ENCODE measurements around the gene VSTM2A. TPM values are rescaled to one million over a fixed set of nuclear protein-coding genes. Genes with fewer than 3 reads are reported as not detected.

Gene VSTM2A
- total and polyA plus RNA-seq, 10 of the 15 experiments (the other 5 are each of a cell fraction or from before 2014, with no cell fraction given), result 0.22 TPM; not detected in 9

- CTCF ChIA-PET, result no interaction called here
- DNase-seq (ENCODE audit: low read depth, low spot score) (no peak), ATAC-seq (no peak), FAIRE-seq (no peak)
- no peaks in the 10 kb centered on the region for H4K20me1 ChIP-seq (ENCODE audit: control insufficient read depth, insufficient read depth)
- H3K79me2 ChIP-seq (ENCODE audit: control insufficient read depth, insufficient read depth, low read length), result no peaks in the 10 kb centered on the region
- intact Hi-C loops (cut with micrococcal nuclease; ENCODE audit: unreplicated experiment) (no loop called here), in situ Hi-C loops (cut with MboI) (no loop called here)
- H3K4me1 ChIP-seq (ENCODE audit: control insufficient read depth, insufficient read depth, low read length), result no peaks in the 10 kb centered on the region
- SMC1A ChIA-PET (ENCODE audit: uncharacterized antibody, unreplicated experiment), result no interaction called here
- H3K4me3 ChIP-seq, result no peak overlapping the region
- H2AFZ ChIP-seq (ENCODE audit: control insufficient read depth, low read depth, low read length), result no peak overlapping the region
- H3K27ac ChIP-seq (ENCODE audit: control insufficient read depth, insufficient read depth), result no peak overlapping the region
- no peaks in the 10 kb centered on the region for H3K36me3 ChIP-seq (ENCODE audit: control insufficient read depth in 2 of 2, insufficient read depth in 2 of 2, low read length in 1 of 2)
- POLR2A ChIA-PET, result no interaction called here
- RAD21 ChIA-PET (ENCODE audit: unreplicated experiment), result no interaction called here
- 71% methylated on average over 2 of the region's 2 CpGs for WGBS (ENCODE audit: insufficient coverage, insufficient replicate concordance, low lambda C conversion rate, missing lambda C conversion rate)
- no peak for TF ChIP-seq IKZF1 (conservative IDR thresholded peaks at IDR 0.05)
- no peak for TF ChIP-seq CBX5 (IDR thresholded peaks at IDR 0.05; ENCODE audit: low read depth)
- no peak for TF ChIP-seq IRF5 (IDR thresholded peaks at IDR 0.05; ENCODE audit: borderline replicate concordance)
- TF ChIP-seq SMARCA5 (IDR thresholded peaks at IDR 0.05), result no peak
- no peak for TF ChIP-seq PAX8 (IDR thresholded peaks at IDR 0.05)
- TF ChIP-seq BCL11A (IDR thresholded peaks at IDR 0.05; ENCODE audit: low read depth, low read length), result no peak
- no peak for TF ChIP-seq EED (IDR thresholded peaks at IDR 0.05; ENCODE audit: low read depth)
- no peak for TF ChIP-seq SMC3 (IDR thresholded peaks at IDR 0.05; ENCODE audit: borderline replicate concordance, low read length)
- TF ChIP-seq MEF2A (IDR thresholded peaks at IDR 0.05; ENCODE audit: insufficient read depth, low read depth, low read length), result no peak
- TF ChIP-seq JUNB (IDR thresholded peaks at IDR 0.05), result no peak
- no peak for TF ChIP-seq BRCA1 (IDR thresholded peaks at IDR 0.05; ENCODE audit: low read depth, low read length)
- no peak for TF ChIP-seq SP1 (IDR thresholded peaks at IDR 0.05; ENCODE audit: low read depth, low read length)
- TF ChIP-seq ZBTB40 (IDR thresholded peaks at IDR 0.05; ENCODE audit: borderline replicate concordance), result no peak
- no peak overlapping the region for H3K4me2 ChIP-seq (ENCODE audit: control insufficient read depth, insufficient read depth)
- no peak overlapping the region for H3K9ac ChIP-seq (ENCODE audit: control insufficient read depth, insufficient read depth, low read length)
- no peaks in the 10 kb centered on the region for H3K9me3 ChIP-seq (replicated peaks; ENCODE audit: control insufficient read depth, insufficient read depth, low read length)
- BruUV-seq (replicated peaks), result no TSS peak
- H3K27me3 ChIP-seq (replicated peaks in 1 of 2; ENCODE audit: control insufficient read depth in 2 of 2, insufficient read depth in 2 of 2, low read length in 1 of 2), result no peaks in the 10 kb centered on the region
These were observed 73.4 kb downstream of the VSTM2A start for GRCh38 chr7:54615537-54615936.

Small RNA genes lying within 50 kb of the gene (small RNA-seq; reads per million reads assigned to genes)
- not detected for gene RNU6-1125P

Other genes starting within 250 kb of the VSTM2A start
- 183 and 215 TPM in 2 replicates for gene SEC61G, start 216.8 kb downstream of the VSTM2A start, total RNA-seq (2014; rRNA removed)
- gene SEC61G, start 216.8 kb downstream of the VSTM2A start, total RNA-seq (2014; rRNA removed; fragmentation: Illumina TruSeq; extraction: Trizol), result 278 and 293 TPM in 2 replicates
- gene SEC61G, start 216.8 kb downstream of the VSTM2A start, total RNA-seq (2021), result 160 and 163 TPM in 2 replicates
- gene SEC61G, start 216.8 kb downstream of the VSTM2A start, polyA plus RNA-seq (2011; rRNA removed), result 189 and 321 TPM in 2 replicates
- 414 and 629 TPM in 2 replicates for gene SEC61G, start 216.8 kb downstream of the VSTM2A start, polyA plus RNA-seq (2014; fragmentation: Illumina TruSeq; extraction: Trizol)
- gene SEC61G, start 216.8 kb downstream of the VSTM2A start, polyA plus RNA-seq (2014; fragmentation: Nextera tagmentation; extraction: Ambion mirVana), result 100 to 1,000 TPM; 709 to 809 TPM
- 152 and 219 TPM in 2 replicates for gene SEC61G, start 216.8 kb downstream of the VSTM2A start, polyA plus RNA-seq (2014; rRNA removed)
- gene SEC61G, start 216.8 kb downstream of the VSTM2A start, polyA plus RNA-seq (2016; fragmentation: Nextera tagmentation; extraction: Ambion mirVana), result 100 to 1,000 TPM; 697 to 703 TPM

Data from GM12878 (cell line).